ENCODE measurements around the gene SLC25A33. TPM values are rescaled to one million over a fixed set of nuclear protein-coding genes. Genes with fewer than 3 reads are reported as not detected.

Gene SLC25A33
- total and polyA plus RNA-seq, 2 of the 8 experiments (the other 6 are each of a cell fraction or from before 2014, with no cell fraction given), result 7.8 to 12.8 TPM

DNA sequence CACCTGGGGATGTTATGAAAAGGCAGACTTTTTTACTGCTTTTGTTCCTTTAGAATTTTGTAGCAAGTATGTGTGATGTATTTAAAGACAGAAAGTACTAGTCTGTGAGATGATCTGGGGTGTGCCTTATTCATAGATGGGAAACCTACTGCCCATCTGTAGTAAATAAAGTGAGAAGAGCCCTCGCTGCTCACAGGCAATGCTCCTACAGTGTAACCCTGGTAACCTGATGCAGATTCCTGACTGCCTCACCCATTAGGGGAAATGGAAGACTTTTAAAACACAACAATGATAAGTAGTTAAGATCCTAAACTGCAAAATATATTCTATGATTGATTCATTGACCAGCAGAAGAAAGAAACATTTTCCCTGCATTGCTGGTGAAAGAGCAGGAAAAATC is 30.0 kb downstream of the SLC25A33 start:
- Histone ChIP-seq H3K27me3 (replicated peaks in 1 of 4; ENCODE audit: control insufficient read depth in 3 of 4, extremely low read depth in 1 of 4, insufficient read depth in 3 of 4, low read length in 3 of 4) (no peaks in the 10 kb centered on the region), H3K4ac (replicated peaks; ENCODE audit: insufficient read length, low read depth, low read length) (no peak overlapping the region), H3K9me3 (ENCODE audit: insufficient read depth in 2 of 2, low read depth in 1 of 2, low read length in 1 of 2) (no peaks in the 10 kb centered on the region), H2BK12ac (ENCODE audit: low read depth, low read length) (no peak overlapping the region), H3K36me3 (ENCODE audit: control insufficient read depth in 2 of 4, insufficient read depth in 4 of 4, low read length in 3 of 4) (peaks cover 0 to 19% (median 5%) of the 10 kb centered on the region in 4 experiments; a peak in 2 of 8 replicates), H3K23me2 (ENCODE audit: low read depth, low read length) (no peaks in the 10 kb centered on the region), H3K79me1 (ENCODE audit: low read depth, low read length) (no peaks in the 10 kb centered on the region), H3K18ac (ENCODE audit: extremely low read depth, low read length) (no peak overlapping the region), H2AK5ac (ENCODE audit: low read depth, low read length) (no peak overlapping the region), H3K4me3 (ENCODE audit: extremely low read depth in 1 of 4, insufficient read depth in 2 of 4, low read depth in 3 of 4, low read length in 4 of 4) (no peak overlapping the region), H4K91ac (replicated peaks; ENCODE audit: insufficient read length, low read length) (no peak overlapping the region), H3K79me2 (ENCODE audit: control insufficient read depth in 1 of 2, insufficient read depth in 2 of 2, low read length in 2 of 2) (no peaks in the 10 kb centered on the region; a peak in 1 of 4 replicates), H3K9ac (replicated peaks in 1 of 4; ENCODE audit: extremely low read depth in 1 of 4, low read depth in 3 of 4, low read length in 3 of 4) (no peak overlapping the region), H3K56ac (replicated peaks; ENCODE audit: insufficient read length, low read depth, low read length) (no peak overlapping the region), H4K8ac (ENCODE audit: extremely low read depth, insufficient read depth, low read length) (no peak overlapping the region), H3K4me1 (replicated peaks in 1 of 4; ENCODE audit: control insufficient read depth in 3 of 4, insufficient read depth in 4 of 4, low read length in 3 of 4) (no peaks in the 10 kb centered on the region), H2BK20ac (ENCODE audit: low read length) (no peak overlapping the region), H3K14ac (ENCODE audit: insufficient read length) (no peak overlapping the region), H2BK15ac (ENCODE audit: low read length) (no peak overlapping the region), H4K5ac (ENCODE audit: insufficient read length, low read depth, low read length) (no peak overlapping the region), H4K20me1 (replicated peaks in 1 of 2; ENCODE audit: control insufficient read depth in 1 of 2, insufficient read depth in 2 of 2, low read length in 2 of 2) (peaks cover 2 to 8% of the 10 kb centered on the region in 2 experiments), H3K27ac (ENCODE audit: low read depth, low read length) (no peak overlapping the region), H2AFZ (ENCODE audit: low read length) (no peak overlapping the region), H3K23ac (ENCODE audit: insufficient read length) (no peak overlapping the region), H2BK120ac (replicated peaks; ENCODE audit: low read depth, low read length) (no peak overlapping the region), H3K4me2 (ENCODE audit: insufficient read depth in 1 of 2, low read depth in 2 of 2, low read length in 2 of 2) (no peak overlapping the region), H2BK5ac (ENCODE audit: low read depth, low read length) (no peak overlapping the region)
- CTCF ChIA-PET (ENCODE audit: partially characterized antibody), result interaction anchor here (1.1 to 1.8 kb wide), 3 partner anchors 37 to 81 kb away, joined by 3 to 4 read pairs (median 3); no protein-coding TSS in a partner anchor
- no peak for TF ChIP-seq CBX5 (IDR thresholded peaks at IDR 0.05; ENCODE audit: low read depth, low read length)
- TF ChIP-seq SP4 (IDR thresholded peaks at IDR 0.05; ENCODE audit: low read length), result no peak
- TF ChIP-seq TAF7 (optimal IDR thresholded peaks at IDR 0.05; ENCODE audit: borderline replicate concordance, low read depth, low read length), result no peak
- TF ChIP-seq, protein P1, sequence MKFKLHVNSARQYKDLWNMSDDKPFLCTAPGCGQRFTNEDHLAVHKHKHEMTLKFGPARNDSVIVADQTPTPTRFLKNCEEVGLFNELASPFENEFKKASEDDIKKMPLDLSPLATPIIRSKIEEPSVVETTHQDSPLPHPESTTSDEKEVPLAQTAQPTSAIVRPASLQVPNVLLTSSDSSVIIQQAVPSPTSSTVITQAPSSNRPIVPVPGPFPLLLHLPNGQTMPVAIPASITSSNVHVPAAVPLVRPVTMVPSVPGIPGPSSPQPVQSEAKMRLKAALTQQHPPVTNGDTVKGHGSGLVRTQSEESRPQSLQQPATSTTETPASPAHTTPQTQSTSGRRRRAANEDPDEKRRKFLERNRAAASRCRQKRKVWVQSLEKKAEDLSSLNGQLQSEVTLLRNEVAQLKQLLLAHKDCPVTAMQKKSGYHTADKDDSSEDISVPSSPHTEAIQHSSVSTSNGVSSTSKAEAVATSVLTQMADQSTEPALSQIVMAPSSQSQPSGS (IDR thresholded peaks at IDR 0.05; ENCODE audit: low read length), result no peak
- TF ChIP-seq BACH1 (IDR thresholded peaks at IDR 0.05; ENCODE audit: low read length), result no peak
- TF ChIP-seq MAFK (IDR thresholded peaks at IDR 0.05; ENCODE audit: low read depth, low read length), result no peak
- TF ChIP-seq HDAC2 (IDR thresholded peaks at IDR 0.05; ENCODE audit: borderline replicate concordance in 1 of 2, low read depth in 2 of 2, low read length in 2 of 2), result no peak
- TF ChIP-seq CBX8 (IDR thresholded peaks at IDR 0.05; ENCODE audit: borderline replicate concordance, low read depth, low read length), result no peak
- TF ChIP-seq TEAD4 (IDR thresholded peaks at IDR 0.05; ENCODE audit: low read depth, low read length), result no peak
- no peak for TF ChIP-seq RAD21 (IDR thresholded peaks at IDR 0.05 in 1 of 2, conservative IDR thresholded peaks at IDR 0.05 in 1 of 2; ENCODE audit: low read depth in 2 of 2, low read length in 2 of 2)
- POLR2A ChIA-PET (ENCODE audit: partially characterized antibody), result interaction anchor here (1.3 kb wide), 1 partner anchor 12 kb away, joined by 3 read pairs; no protein-coding TSS in a partner anchor
- WGBS, 2 experiments (ENCODE audit: extremely low coverage in 1 of 2, insufficient coverage in 1 of 2, insufficient read length in 1 of 2, insufficient replicate concordance in 2 of 2, low coverage in 1 of 2, low lambda C conversion rate in 2 of 2, missing lambda C conversion rate in 1 of 2), result 94% methylated on average over 1 of the region's 1 CpG; no CpG with 5 or more reads in 1 of the 2 experiments
- FAIRE-seq (no peak), DNase-seq (ENCODE audit: low read depth in 1 of 2, low spot score in 2 of 2) (no peak)

All from H1 (cell line).